Central memory CD8-positive, alpha-beta T cell (primary cell): ENCODE results near the gene PRR5.

ENCODE experiments used
- ATAC-seq: fragments of 150-1000 bp; cut with Tn5 transposase; replicated peaks from 2 replicates; pipeline ENCODE4 v1.10.0; 2022; ENCODE audit warnings: mild to moderate bottlenecking, moderate FRiP score, moderate number of reproducible peaks; ENCODE audit not compliant: poor library complexity, severe bottlenecking; ENCODE audit errors: extremely low read depth
- DNase-seq, 2 donors: peaks; one replicate each; pipeline ENCODE4 v3.0.0; 2021; ENCODE audit warnings: low spot score in 2 of 2
- H3K27ac Mint-ChIP-seq: one replicate; pipeline ENCODE4 v1.8.0; 2022; ENCODE audit warnings: low read depth, mild to moderate bottlenecking, moderate library complexity, mixed read lengths
- H3K27me3 Mint-ChIP-seq: one replicate; pipeline ENCODE4 v1.8.0; 2022; ENCODE audit warnings: mixed read lengths
- H3K36me3 Mint-ChIP-seq: one replicate; pipeline ENCODE4 v1.8.0; 2022; ENCODE audit warnings: mild to moderate bottlenecking, moderate library complexity, mixed read lengths; ENCODE audit not compliant: insufficient read depth
- H3K4me1 Mint-ChIP-seq: one replicate; pipeline ENCODE4 v1.8.0; 2022; ENCODE audit warnings: mixed read lengths
- H3K4me3 Mint-ChIP-seq: one replicate; pipeline ENCODE4 v1.8.0; 2022; ENCODE audit warnings: mild to moderate bottlenecking, moderate library complexity, mixed read lengths
- H3K9me3 Mint-ChIP-seq: one replicate; pipeline ENCODE4 v1.8.0; 2022; ENCODE audit warnings: mixed read lengths

Gene PRR5

DNA sequence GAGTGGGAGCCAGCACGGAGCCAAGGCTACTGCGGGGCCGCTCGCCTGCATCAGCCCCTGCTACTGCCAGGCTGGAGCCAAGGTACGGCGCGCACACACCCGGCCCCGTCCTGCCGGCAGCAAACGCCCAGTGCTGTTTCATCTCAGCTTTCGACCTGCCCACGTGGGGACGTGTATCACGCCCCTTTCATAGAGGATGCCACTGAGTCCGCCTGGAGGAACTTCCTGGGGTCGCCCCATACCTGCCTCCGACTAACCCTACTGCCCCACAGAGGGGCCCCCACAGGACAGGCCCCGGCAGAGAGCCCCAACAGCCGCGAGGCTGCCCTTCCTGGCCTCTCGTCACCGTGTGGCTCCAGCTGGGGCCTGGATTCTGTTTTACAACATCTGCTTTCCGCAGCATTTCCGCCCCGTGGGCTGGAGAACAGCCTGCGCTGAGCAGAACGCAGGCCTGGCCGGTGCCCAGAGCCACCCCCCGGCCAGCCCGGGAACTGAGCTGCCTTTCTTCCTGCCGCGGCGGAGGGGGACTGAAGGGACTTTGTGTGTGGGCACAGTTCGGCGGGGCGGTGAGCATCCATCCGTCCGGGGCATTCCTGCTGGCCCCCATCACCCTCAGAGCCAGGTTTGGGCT is 27.5 kb downstream of the PRR5 start:
- Mint-ChIP-seq H3K4me3 (no peak overlapping the region), H3K27ac (no peak overlapping the region), H3K36me3 (peaks cover 14% of the 10 kb centered on the region)

DNA sequence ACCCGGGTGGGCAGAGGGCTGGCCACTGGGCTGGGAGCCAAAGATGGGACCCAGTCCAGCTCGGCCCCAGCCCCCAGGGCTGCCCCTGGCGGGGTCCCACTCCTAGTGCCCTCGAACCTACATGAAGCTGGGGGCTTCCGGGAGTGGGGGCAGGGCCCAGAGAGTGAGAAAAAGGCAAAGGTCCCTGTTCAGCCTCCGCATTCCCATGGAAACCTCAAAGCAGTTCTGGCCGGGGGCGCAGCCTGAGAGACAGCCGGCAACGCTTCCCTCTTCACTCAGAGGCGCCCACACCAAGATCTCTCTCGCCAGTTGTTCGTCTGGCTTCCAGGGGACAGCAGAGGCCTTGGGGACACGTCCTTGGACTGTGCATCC is 28.0 kb downstream of the PRR5 start:
- no peaks in the 10 kb centered on the region for H3K4me1 Mint-ChIP-seq
- peaks cover 14% of the 10 kb centered on the region for H3K36me3 Mint-ChIP-seq
- H3K27ac Mint-ChIP-seq, result no peak overlapping the region
- DNase-seq (no peak), ATAC-seq (no peak)
- H3K9me3 Mint-ChIP-seq, result peaks cover 4% of the 10 kb centered on the region
- no peaks in the 10 kb centered on the region for H3K27me3 Mint-ChIP-seq
- no peak overlapping the region for H3K4me3 Mint-ChIP-seq

More for the DNA sequence above, 27.5 kb downstream of the PRR5 start:
- peaks cover 4% of the 10 kb centered on the region for H3K9me3 Mint-ChIP-seq
- no peaks in the 10 kb centered on the region for H3K27me3 Mint-ChIP-seq
- DNase-seq (no peak), ATAC-seq (no peak)
- no peaks in the 10 kb centered on the region for H3K4me1 Mint-ChIP-seq

DNA sequence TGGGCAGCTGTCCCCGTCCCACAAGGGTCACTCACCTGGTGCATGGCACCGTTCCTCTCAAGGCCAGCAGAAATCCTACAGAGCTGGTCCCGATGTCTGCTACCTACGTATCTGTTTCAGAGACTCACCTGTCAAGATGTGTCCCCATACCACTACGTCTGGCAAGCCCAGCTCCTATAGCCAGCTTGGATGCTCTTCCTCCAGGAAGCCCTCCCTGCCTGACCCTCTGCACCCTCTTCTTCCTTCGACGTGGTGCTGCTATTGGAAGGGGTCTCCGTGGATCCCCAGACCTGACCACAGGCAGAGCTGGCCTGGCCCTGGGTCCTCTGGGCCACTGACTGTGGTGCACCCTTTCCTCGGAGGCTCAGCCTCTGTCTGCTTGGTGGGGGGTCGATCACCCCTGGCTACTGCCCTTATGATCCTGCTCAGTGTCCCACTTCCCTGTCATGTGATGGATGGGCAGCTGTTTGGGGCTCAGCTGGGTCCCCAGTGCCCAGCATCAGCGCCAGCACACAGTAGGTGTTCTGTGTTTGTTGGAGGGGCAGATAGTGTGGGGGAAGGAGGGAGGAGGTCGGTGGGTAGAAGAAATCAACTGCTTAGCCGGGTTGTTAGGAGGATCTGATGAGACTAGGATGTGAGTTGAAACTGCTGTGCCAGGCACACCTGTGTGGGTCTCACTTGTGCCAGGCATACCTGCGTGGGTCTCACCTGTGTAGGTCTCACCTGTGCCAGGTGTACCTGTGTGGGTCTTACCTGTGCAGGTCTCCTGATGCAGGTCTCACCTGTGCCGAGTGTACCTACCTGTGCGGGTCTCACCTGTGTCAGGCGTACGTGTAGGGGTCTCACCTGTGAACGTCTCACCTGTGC is 28.7 kb downstream of the PRR5 start:
- Mint-ChIP-seq H3K27ac (no peak overlapping the region), H3K27me3 (no peaks in the 10 kb centered on the region), H3K4me3 (no peak overlapping the region), H3K36me3 (peaks cover 13% of the 10 kb centered on the region), H3K4me1 (peaks cover 2% of the 10 kb centered on the region), H3K9me3 (peaks cover 4% of the 10 kb centered on the region)
- no peak for DNase-seq
- ATAC-seq, result no peak

- Mint-ChIP-seq H3K27me3 (no peaks in the 10 kb centered on the region), H3K4me1 (peaks cover 7% of the 10 kb centered on the region), H3K27ac (no peak overlapping the region)
Observed at GRCh38 chr22:44731357-44731970, 29.5 kb downstream of the PRR5 start.

DNA sequence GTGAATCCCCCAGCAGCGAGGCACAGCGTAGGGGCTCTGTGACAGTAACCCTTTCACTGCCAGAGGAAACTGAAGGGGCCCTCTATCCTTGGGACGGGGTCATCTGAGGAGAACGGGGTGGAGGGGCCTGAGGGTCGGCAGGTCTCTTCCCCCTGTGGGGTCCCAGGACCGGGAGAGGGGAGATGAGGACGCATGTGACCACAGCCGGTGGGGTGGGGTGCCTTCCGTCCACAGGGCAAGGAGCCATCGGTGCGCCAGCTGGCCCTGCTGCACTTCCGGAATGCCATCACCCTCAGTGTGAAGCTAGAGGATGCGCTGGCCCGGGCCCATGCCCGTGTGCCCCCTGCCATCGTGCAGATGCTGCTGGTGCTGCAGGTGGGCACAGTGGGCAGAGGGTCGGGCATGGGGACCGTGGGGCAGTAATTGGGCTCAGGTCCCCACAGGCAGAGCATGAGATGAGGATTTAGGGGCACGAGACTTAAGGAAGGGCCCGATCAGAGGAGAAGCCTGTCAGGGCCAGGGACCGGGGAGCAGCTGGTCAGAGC is 30.1 kb downstream of the PRR5 start:
- Mint-ChIP-seq H3K27me3 (no peaks in the 10 kb centered on the region), H3K9me3 (peaks cover 4% of the 10 kb centered on the region), H3K36me3 (peaks cover 14% of the 10 kb centered on the region), H3K4me3 (no peak overlapping the region), H3K4me1 (peaks cover 7% of the 10 kb centered on the region), H3K27ac (no peak overlapping the region)
- no peak for ATAC-seq
- no peak for DNase-seq

More at GRCh38 chr22:44731357-44731970, 29.5 kb downstream of the PRR5 start:
- ATAC-seq (no peak), DNase-seq (no peak)
- Mint-ChIP-seq H3K36me3 (peaks cover 13% of the 10 kb centered on the region), H3K4me3 (no peak overlapping the region), H3K9me3 (peaks cover 4% of the 10 kb centered on the region)

GRCh38 chr22:44732661-44733060 is 30.7 kb downstream of the PRR5 start:
- no peak overlapping the region for H3K4me3 Mint-ChIP-seq
- H3K36me3 Mint-ChIP-seq, result peaks cover 13% of the 10 kb centered on the region
- H3K27me3 Mint-ChIP-seq, result no peaks in the 10 kb centered on the region
- no peak overlapping the region for H3K27ac Mint-ChIP-seq
- peaks cover 4% of the 10 kb centered on the region for H3K9me3 Mint-ChIP-seq
- ATAC-seq (no peak), DNase-seq (no peak)
- H3K4me1 Mint-ChIP-seq, result peaks cover 7% of the 10 kb centered on the region

DNA sequence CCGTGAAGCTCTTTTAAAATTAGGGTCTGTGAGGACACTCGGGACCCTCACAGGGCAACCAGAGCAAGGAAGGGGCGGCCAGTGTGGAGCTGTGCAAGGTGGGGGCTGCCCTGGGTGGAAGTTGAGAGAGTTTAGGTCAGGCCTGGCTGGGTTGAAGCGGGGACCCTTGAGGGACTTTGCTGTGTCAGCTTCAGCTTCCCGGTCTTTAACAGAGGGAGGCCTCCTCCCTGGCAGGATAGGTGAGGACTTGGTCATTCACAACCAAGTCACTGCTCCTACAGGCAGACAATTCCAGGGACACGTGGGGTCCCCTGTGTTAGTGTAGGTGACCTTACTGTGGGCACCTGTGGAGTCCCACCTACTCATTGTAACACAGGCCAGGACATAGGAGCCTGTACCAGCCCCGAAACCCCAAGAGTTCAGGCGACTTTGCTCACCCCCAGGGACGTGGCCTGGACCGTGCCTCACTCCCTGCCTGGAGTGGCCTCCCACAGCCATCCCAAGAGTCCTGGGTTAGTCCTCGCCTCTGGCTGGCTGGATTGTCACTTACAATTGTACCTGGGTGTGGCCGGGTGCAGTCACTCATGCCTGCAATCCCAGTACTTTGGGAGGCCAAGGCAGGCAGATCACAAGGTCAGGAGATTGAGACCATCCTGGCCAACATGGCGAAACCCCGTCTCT is 31.6 kb downstream of the PRR5 start:
- ATAC-seq (no peak), DNase-seq (no peak)
- Mint-ChIP-seq H3K4me1 (peaks cover 7% of the 10 kb centered on the region), H3K27ac (no peak overlapping the region), H3K4me3 (no peak overlapping the region), H3K27me3 (no peaks in the 10 kb centered on the region), H3K9me3 (peaks cover 4% of the 10 kb centered on the region), H3K36me3 (peaks cover 13% of the 10 kb centered on the region)

- Mint-ChIP-seq H3K4me1 (peaks cover 7% of the 10 kb centered on the region), H3K27me3 (no peaks in the 10 kb centered on the region), H3K27ac (no peak overlapping the region), H3K36me3 (peaks cover 13% of the 10 kb centered on the region), H3K4me3 (no peak overlapping the region), H3K9me3 (peaks cover 4% of the 10 kb centered on the region)
- ATAC-seq (no peak), DNase-seq (no peak)
Observed at GRCh38 chr22:44734278-44734677, 32.3 kb downstream of the PRR5 start.

- peaks cover 8% of the 10 kb centered on the region for H3K4me1 Mint-ChIP-seq
- no peak overlapping the region for H3K4me3 Mint-ChIP-seq
- no peaks in the 10 kb centered on the region for H3K27me3 Mint-ChIP-seq
- DNase-seq (no peak), ATAC-seq (no peak)
- peak overlapping the region; percentile 80 for H3K27ac Mint-ChIP-seq
- peaks cover 4% of the 10 kb centered on the region for H3K9me3 Mint-ChIP-seq
- H3K36me3 Mint-ChIP-seq, result peaks cover 13% of the 10 kb centered on the region
Observed at GRCh38 chr22:44734801-44735517, 33.0 kb downstream of the PRR5 start.

DNA sequence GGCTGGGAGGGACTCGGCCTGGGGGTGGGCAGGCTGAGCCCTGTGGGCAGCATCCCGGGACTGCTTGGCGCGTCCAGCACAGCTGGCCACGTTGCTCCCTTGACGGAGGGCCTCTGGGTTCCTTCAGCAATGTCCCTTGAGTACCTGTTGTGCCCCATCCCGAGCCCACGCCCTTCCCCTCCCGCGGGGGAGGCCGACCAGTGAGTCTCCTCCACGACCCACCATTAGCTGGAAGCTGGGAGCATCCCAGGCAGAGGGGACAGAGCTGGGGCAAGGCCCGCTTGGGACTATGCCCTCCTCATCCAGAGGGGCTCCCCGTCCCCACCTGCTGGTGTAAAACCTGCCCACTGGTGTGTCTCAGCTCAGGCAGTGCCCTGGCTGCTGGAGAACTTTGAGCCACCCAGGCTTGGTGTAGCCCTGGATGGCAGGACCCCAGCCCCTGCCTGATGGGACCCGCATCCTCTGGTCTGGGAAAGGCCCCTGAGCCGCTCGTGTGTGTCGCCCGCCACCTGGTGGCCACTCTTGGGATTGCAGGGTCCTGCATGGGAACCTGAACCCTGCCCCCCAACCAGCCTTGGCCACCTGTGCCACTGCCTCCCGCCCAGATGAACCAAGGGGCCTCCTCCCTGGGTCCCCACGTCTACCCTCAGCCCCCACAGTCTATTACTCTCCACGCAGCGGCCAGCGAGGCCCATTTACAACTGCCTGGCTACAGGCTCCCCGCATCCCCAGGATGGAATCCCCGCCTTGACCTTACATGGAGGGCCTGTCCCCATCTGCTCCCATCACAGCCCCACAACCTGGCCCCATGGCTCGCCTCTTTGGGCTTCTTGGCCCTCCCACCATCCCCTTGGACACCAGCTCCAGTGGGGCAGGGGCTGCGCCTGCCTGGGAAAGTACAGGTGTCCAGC is 33.8 kb downstream of the PRR5 start:
- DNase-seq (peak; percentile 70 to 90), ATAC-seq (peak; percentile 46)
- H3K27ac Mint-ChIP-seq, result peak overlapping the region; percentile 80
- H3K27me3 Mint-ChIP-seq, result no peaks in the 10 kb centered on the region
- peaks cover 4% of the 10 kb centered on the region for H3K9me3 Mint-ChIP-seq
- peaks cover 16% of the 10 kb centered on the region for H3K4me1 Mint-ChIP-seq
- H3K36me3 Mint-ChIP-seq, result peaks cover 15% of the 10 kb centered on the region
- H3K4me3 Mint-ChIP-seq, result peak overlapping the region; percentile 57
